A673 (cell line): ENCODE results near the gene SDF4. TPM values are rescaled to one million over a fixed set of nuclear protein-coding genes. Genes with fewer than 3 reads are reported as not detected.

Experiments used
- BruUV-seq: library from RNA; stranded (reverse); fragments of 400-500 nt; replicated peaks from 2 replicates; lab custom pipeline; 2021; lab: Mats Ljungman, UMichigan
- CTCF ChIA-PET: fragments of 300-600 bp; sonication (Branson Sonifier 250); formaldehyde crosslinking; loops from one replicate; lab custom pipeline; 2022; ENCODE audit warnings: antibody characterized with exemption; lab: Charles Lee
- POLR2A ChIA-PET: fragments of 300-600 bp; sonication (Branson Sonifier 250); formaldehyde crosslinking; loops from one replicate; lab custom pipeline; 2022; ENCODE audit warnings: antibody characterized with exemption; ENCODE audit not compliant: low non-redundant PET; lab: Charles Lee
- DNase-seq: peaks from one replicate; pipeline ENCODE4 v3.0.0-alpha.2; 2015; ENCODE audit warnings: low spot score
- H3K27ac ChIP-seq: fragments of 200-600 bp; sonication (generic); 2 replicates; pipeline ENCODE4 v1.5.1; 2016; ENCODE audit warnings: mixed run types, low read depth, mild to moderate bottlenecking, mixed read lengths, antibody characterized with exemption, low read length; ENCODE audit not compliant: poor library complexity, severe bottlenecking
- H3K27me3 ChIP-seq: fragments of 200-600 bp; sonication (generic); replicated peaks from 2 replicates; pipeline ENCODE4 v1.6.1; 2017; ENCODE audit warnings: mixed run types, low read depth, mild to moderate bottlenecking, mixed read lengths, antibody characterized with exemption, low read length; ENCODE audit not compliant: insufficient read depth, poor library complexity
- H3K36me3 ChIP-seq: fragments of 200-600 bp; sonication (generic); 2 replicates; pipeline ENCODE4 v1.6.1; 2016; ENCODE audit warnings: mixed run types, mild to moderate bottlenecking, mixed read lengths, antibody characterized with exemption, low read length; ENCODE audit not compliant: insufficient read depth, poor library complexity, severe bottlenecking
- H3K4me1 ChIP-seq: fragments of 200-600 bp; sonication (generic); 2 replicates; pipeline ENCODE4 v1.6.1; 2017; ENCODE audit warnings: mixed run types, mild to moderate bottlenecking, mixed read lengths, antibody characterized with exemption, low read length; ENCODE audit not compliant: insufficient read depth, poor library complexity, severe bottlenecking
- H3K4me3 ChIP-seq: fragments of 200-600 bp; sonication (generic); 2 replicates; pipeline ENCODE4 v1.5.1; 2016; ENCODE audit warnings: low read depth, mixed run types, mild to moderate bottlenecking, mixed read lengths, low read length; ENCODE audit not compliant: poor library complexity, severe bottlenecking
- H3K9me3 ChIP-seq: fragments of 200-600 bp; sonication (generic); 2 replicates; pipeline ENCODE4 v1.6.1; 2016; ENCODE audit warnings: mixed run types, low read depth, mild to moderate bottlenecking, mixed read lengths, antibody characterized with exemption, low read length; ENCODE audit not compliant: poor library complexity, severe bottlenecking
- EZH2 ChIP-seq: fragments of 200-600 bp; sonication (generic); IDR thresholded peaks from 2 replicates; pipeline ENCODE4 v1.6.1; 2017; ENCODE audit warnings: borderline replicate concordance, low read depth, mild to moderate bottlenecking, mixed read lengths, antibody characterized with exemption, low read length; ENCODE audit not compliant: poor library complexity, severe bottlenecking
- intact Hi-C: fragments of 100-400 bp; cut with micrococcal nuclease; formaldehyde crosslinking; loops from one replicate; pipeline ENCODE4 v1.10.0; 2022; ENCODE audit not compliant: unreplicated experiment
- total RNA-seq: library from RNA; stranded (reverse); gene quantifications from 2 replicates; pipeline ENCODE4 v1.2.3, GENCODE V29; 2021
- TF ChIP-seq, protein P1 (sequence below): fragments of 300-800, 200-600 bp; sonication (generic); conservative IDR thresholded peaks from 2 replicates; pipeline ENCODE4 v1.5.1; 2017; ENCODE audit warnings: low read depth, mild to moderate bottlenecking, antibody characterized with exemption, low read length, moderate library complexity, mixed read lengths

SDF4 gene
- total RNA-seq, 1 experiment from 2014 or later = 133 TPM

DNA sequence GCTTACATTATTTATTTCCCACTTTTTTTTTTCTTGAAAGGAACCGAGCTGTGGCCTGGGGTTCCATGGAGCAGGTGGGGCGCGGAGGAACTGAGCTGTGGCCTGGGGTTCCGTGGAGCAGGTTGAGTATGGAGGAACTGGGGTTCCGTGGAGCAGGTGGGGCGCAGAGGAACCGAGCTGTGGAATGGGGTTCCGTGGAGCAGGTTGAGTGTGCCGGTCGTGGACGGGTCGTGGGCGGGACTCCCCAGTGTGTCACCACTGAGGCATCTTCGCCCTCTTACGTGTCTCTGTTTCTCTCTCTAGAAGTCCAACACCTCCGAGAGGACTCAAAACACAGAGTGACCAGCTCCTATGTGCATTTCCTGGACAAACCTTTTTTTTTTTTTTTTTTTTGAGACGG, 47.2 kb upstream of the SDF4 start:
- DNase-seq = no peak
- Histone ChIP-seq H3K9me3 (no peaks in the 10 kb centered on the region), H3K4me1 (peaks cover 4% of the 10 kb centered on the region), H3K27me3 (no peaks in the 10 kb centered on the region), H3K27ac (no peak overlapping the region), H3K36me3 (no peaks in the 10 kb centered on the region), H3K4me3 (no peak overlapping the region)
- no TSS peak for BruUV-seq
- intact Hi-C loops = no loop called here
- no peak for TF ChIP-seq EZH2
- TF ChIP-seq, protein P1, sequence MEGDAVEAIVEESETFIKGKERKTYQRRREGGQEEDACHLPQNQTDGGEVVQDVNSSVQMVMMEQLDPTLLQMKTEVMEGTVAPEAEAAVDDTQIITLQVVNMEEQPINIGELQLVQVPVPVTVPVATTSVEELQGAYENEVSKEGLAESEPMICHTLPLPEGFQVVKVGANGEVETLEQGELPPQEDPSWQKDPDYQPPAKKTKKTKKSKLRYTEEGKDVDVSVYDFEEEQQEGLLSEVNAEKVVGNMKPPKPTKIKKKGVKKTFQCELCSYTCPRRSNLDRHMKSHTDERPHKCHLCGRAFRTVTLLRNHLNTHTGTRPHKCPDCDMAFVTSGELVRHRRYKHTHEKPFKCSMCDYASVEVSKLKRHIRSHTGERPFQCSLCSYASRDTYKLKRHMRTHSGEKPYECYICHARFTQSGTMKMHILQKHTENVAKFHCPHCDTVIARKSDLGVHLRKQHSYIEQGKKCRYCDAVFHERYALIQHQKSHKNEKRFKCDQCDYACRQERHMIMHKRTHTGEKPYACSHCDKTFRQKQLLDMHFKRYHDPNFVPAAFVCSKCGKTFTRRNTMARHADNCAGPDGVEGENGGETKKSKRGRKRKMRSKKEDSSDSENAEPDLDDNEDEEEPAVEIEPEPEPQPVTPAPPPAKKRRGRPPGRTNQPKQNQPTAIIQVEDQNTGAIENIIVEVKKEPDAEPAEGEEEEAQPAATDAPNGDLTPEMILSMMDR = no peak
- POLR2A ChIA-PET = no interaction called here
- CTCF ChIA-PET = interaction anchor here (0.9 kb wide), 1 partner anchor 12 kb away, joined by 6 read pairs; no protein-coding TSS in a partner anchor

DNA sequence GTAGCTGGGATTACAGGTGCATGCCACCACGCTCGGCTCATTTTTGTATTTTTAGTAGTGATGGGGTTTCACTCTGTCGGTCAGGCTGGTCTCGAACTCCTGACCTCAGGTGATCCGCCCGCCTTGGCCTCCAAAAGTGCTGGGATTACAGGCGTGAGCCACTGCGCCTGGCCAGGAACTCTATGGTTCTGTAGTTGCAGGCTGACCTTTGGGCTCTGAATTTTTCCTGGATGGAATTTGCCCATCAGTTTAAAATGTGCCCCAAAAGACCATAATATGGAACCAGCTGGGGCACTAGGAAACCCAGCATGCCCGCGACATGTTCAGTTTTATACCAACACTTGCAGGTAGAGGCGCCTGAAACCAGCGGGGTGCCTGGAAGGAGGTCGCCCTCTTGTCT, 46.8 kb upstream of the SDF4 start:
- intact Hi-C loops = no loop called here
- peaks cover 4% of the 10 kb centered on the region for H3K4me1 ChIP-seq
- POLR2A ChIA-PET = no interaction called here
- CTCF ChIA-PET = interaction anchor here (0.9 kb wide), 1 partner anchor 13 kb away, joined by 6 read pairs; no protein-coding TSS in a partner anchor
- H3K27ac ChIP-seq = no peak overlapping the region
- H3K27me3 ChIP-seq = no peaks in the 10 kb centered on the region
- no peaks in the 10 kb centered on the region for H3K36me3 ChIP-seq
- TF ChIP-seq EZH2 = no peak
- H3K9me3 ChIP-seq = no peaks in the 10 kb centered on the region
- BruUV-seq = no TSS peak
- no peak overlapping the region for H3K4me3 ChIP-seq
- DNase-seq = no peak

DNA sequence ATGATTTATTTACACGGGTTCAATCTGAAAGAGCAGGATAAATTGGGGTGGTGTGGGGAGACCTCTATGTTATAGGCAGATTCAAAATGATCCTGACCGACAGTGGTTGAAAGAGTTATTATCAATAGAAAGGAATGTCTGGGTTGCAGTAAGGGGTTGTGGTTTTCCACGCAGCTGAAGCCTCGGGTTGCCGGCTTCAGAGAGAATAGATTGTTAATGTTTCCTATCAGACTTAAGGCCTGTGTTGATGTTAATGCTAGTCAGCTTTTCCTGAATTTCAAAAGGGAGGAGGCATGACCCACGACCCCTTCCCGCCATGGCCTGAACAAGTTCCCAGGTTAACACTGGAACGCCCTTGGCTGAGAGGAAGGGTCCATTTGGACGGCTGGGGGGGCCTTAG, 44.0 kb upstream of the SDF4 start:
- Histone ChIP-seq H3K4me3 (no peak overlapping the region), H3K4me1 (peaks cover 8% of the 10 kb centered on the region), H3K27me3 (no peaks in the 10 kb centered on the region), H3K27ac (no peak overlapping the region), H3K9me3 (no peaks in the 10 kb centered on the region), H3K36me3 (peaks cover 8% of the 10 kb centered on the region)
- ChIA-PET POLR2A (no interaction called here), CTCF (interaction anchor here (0.6 kb wide), 1 partner anchor 14 kb away, joined by 6 read pairs; no protein-coding TSS in a partner anchor)
- no peak for DNase-seq
- intact Hi-C loops = no loop called here
- BruUV-seq = TSS peak; percentile 51
- TF ChIP-seq EZH2 = no peak
- TF ChIP-seq, protein P1 = no peak

DNA sequence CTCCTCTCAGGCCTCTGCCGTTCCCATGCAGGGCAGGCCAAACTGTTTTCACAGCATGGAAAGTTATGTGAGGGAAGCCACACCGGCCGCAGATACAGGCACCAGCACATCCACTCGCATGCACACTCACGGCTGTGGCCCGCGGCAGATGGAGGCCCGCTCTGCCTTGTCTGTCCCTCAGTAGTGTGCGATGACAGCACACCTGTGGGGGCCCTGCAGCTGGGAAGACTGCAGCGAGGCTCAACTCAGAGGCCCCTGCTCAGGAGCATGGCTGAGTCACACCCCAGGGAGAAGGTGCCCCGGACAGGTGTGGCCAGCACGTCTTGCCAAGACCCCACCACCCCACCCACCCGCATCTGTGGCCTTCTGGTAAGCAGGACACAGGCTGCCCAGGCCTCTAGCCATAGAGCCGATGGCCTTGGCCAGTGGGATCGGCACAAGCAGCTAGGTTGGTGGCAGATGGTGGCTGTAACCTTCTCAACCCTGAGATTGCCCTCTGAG, 43.2 kb upstream of the SDF4 start:
- Histone ChIP-seq H3K4me3 (peak overlapping the region; percentile 86), H3K27me3 (no peaks in the 10 kb centered on the region), H3K9me3 (no peaks in the 10 kb centered on the region), H3K27ac (no peak overlapping the region), H3K36me3 (peaks cover 9% of the 10 kb centered on the region), H3K4me1 (peaks cover 8% of the 10 kb centered on the region)
- TF ChIP-seq EZH2 = no peak
- TF ChIP-seq, protein P1 = no peak
- ChIA-PET CTCF (interaction anchor here (0.6 kb wide), 1 partner anchor 14 kb away, joined by 6 read pairs; no protein-coding TSS in a partner anchor), POLR2A (no interaction called here)
- no peak for DNase-seq
- intact Hi-C loops = no loop called here
- BruUV-seq = no TSS peak
